ENCODE data around the gene DOCK4. TPM values are rescaled to one million over a fixed set of nuclear protein-coding genes. Genes with fewer than 3 reads are reported as not detected.
A peak's percentile ranks its signal among the peaks of the same experiment; 100 is the strongest.

Gene DOCK4
- total RNA-seq, 1 donor from 2014 or later: 14.9 TPM

- no peak for ATAC-seq (ENCODE audit: poor library complexity)
- no peak for DNase-seq
- intact Hi-C loops (cut with DNase I): no loop called here
Observed at GRCh38 chr7:112226701-112227276, 20.6 kb upstream of the DOCK4 start.

- intact Hi-C loops (cut with DNase I): no loop called here
Observed at GRCh38 chr7:112225006-112225405, 18.8 kb upstream of the DOCK4 start.

GRCh38 chr7:112224186-112224585 is 18.0 kb upstream of the DOCK4 start:
- intact Hi-C loops (cut with DNase I): no loop called here
- DNase-seq: no peak
- no peak for ATAC-seq (ENCODE audit: poor library complexity)

More at GRCh38 chr7:112225006-112225405, 18.8 kb upstream of the DOCK4 start:
- DNase-seq: no peak
- ATAC-seq (ENCODE audit: poor library complexity): no peak

GRCh38 chr7:112223310-112223709 is 17.1 kb upstream of the DOCK4 start:
- intact Hi-C loops (cut with DNase I): no loop called here
- no peak for DNase-seq

GRCh38 chr7:112220877-112221434 is 14.8 kb upstream of the DOCK4 start:
- intact Hi-C loops (cut with DNase I): no loop called here
- ATAC-seq (ENCODE audit: poor library complexity) (no peak), DNase-seq (no peak)

More at GRCh38 chr7:112223310-112223709, 17.1 kb upstream of the DOCK4 start:
- peak; percentile 59 for ATAC-seq (ENCODE audit: poor library complexity)

GRCh38 chr7:112215787-112216186 is 9.6 kb upstream of the DOCK4 start:
- ATAC-seq (ENCODE audit: poor library complexity): no peak
- DNase-seq: no peak
- intact Hi-C loops (cut with DNase I): loop anchor here (10.0 kb wide), 1 partner anchor 169 kb away; no protein-coding TSS in a partner anchor

GRCh38 chr7:112214883-112215282 is 8.7 kb upstream of the DOCK4 start:
- DNase-seq (no peak), ATAC-seq (ENCODE audit: poor library complexity) (no peak)
- intact Hi-C loops (cut with DNase I): loop anchor here (10.0 kb wide), 1 partner anchor 170 kb away; no protein-coding TSS in a partner anchor

- intact Hi-C loops (cut with DNase I): loop anchor here (10.0 kb wide), 1 partner anchor 171 kb away; no protein-coding TSS in a partner anchor
- ATAC-seq (ENCODE audit: poor library complexity) (no peak), DNase-seq (no peak)
Observed at GRCh38 chr7:112214268-112214667, 8.1 kb upstream of the DOCK4 start.

GRCh38 chr7:112213735-112214134 is 7.5 kb upstream of the DOCK4 start:
- intact Hi-C loops (cut with DNase I): loop anchor here (10.0 kb wide), 1 partner anchor 171 kb away; no protein-coding TSS in a partner anchor
- no peak for DNase-seq
- ATAC-seq (ENCODE audit: poor library complexity): no peak

GRCh38 chr7:112212571-112212970 is 6.4 kb upstream of the DOCK4 start:
- DNase-seq: no peak
- ATAC-seq (ENCODE audit: poor library complexity): peak; percentile 52
- intact Hi-C loops (cut with DNase I): loop anchor here (10.0 kb wide), 1 partner anchor 172 kb away; no protein-coding TSS in a partner anchor

GRCh38 chr7:112211348-112211907 is 5.2 kb upstream of the DOCK4 start:
- intact Hi-C loops (cut with DNase I): loop anchor here (10.0 kb wide), 1 partner anchor 173 kb away; no protein-coding TSS in a partner anchor
- ATAC-seq (ENCODE audit: poor library complexity) (peak; percentile 64), DNase-seq (no peak)

- ATAC-seq (ENCODE audit: poor library complexity): no peak
- intact Hi-C loops (cut with DNase I): loop anchor here (10.0 kb wide), 1 partner anchor 153 kb away; no protein-coding TSS in a partner anchor
Observed at GRCh38 chr7:112207765-112208164, 1.6 kb upstream of the DOCK4 start.

GRCh38 chr7:112206991-112207592 is 893 bp upstream of the DOCK4 start:
- ATAC-seq (ENCODE audit: poor library complexity) (no peak), DNase-seq (no peak)
- intact Hi-C loops (cut with DNase I): loop anchor here (10.0 kb wide), 1 partner anchor 152 kb away; no protein-coding TSS in a partner anchor

More at GRCh38 chr7:112207765-112208164, 1.6 kb upstream of the DOCK4 start:
- no peak for DNase-seq

- ATAC-seq (ENCODE audit: poor library complexity) (peak; percentile 67), DNase-seq (peak; percentile 82)
- intact Hi-C loops (cut with DNase I): loop anchor here (10.0 kb wide), 1 partner anchor 151 kb away; no protein-coding TSS in a partner anchor
Observed at GRCh38 chr7:112205343-112206237, 609 bp downstream of the DOCK4 start.

- DNase-seq (no peak), ATAC-seq (ENCODE audit: poor library complexity) (peak; percentile 1)
- intact Hi-C loops (cut with DNase I): loop anchor here (10.0 kb wide), 1 partner anchor 150 kb away; no protein-coding TSS in a partner anchor
Observed at GRCh38 chr7:112204499-112205342, 1.5 kb downstream of the DOCK4 start.

GRCh38 chr7:112203365-112203739 is 2.8 kb downstream of the DOCK4 start:
- intact Hi-C loops (cut with DNase I): loop anchor here (10.0 kb wide), 1 partner anchor 149 kb away; no protein-coding TSS in a partner anchor
- ATAC-seq (ENCODE audit: poor library complexity) (no peak), DNase-seq (no peak)

- intact Hi-C loops (cut with DNase I): loop anchor here (10.0 kb wide), 1 partner anchor 148 kb away; no protein-coding TSS in a partner anchor
- no peak for DNase-seq
- no peak for ATAC-seq (ENCODE audit: poor library complexity)
Observed at GRCh38 chr7:112202816-112203215, 3.4 kb downstream of the DOCK4 start.
